Measurements from ENCODE around the gene FAF1. TPM values are rescaled to one million over a fixed set of nuclear protein-coding genes. Genes with fewer than 3 reads are reported as not detected.
"Not testable (repeated sequence)": the region's sequence is repeated elsewhere in the genome, so short reads cannot be mapped to it uniquely, and the experiment has no call there.

Gene FAF1
- total RNA-seq, 2 experiments from 2014 or later = 43.5 to 44.0 TPM

- no peak overlapping the region for H3K27ac ChIP-seq (ENCODE audit: low read depth in 1 of 2, low read length in 2 of 2)
- Mint-ChIP-seq H3K4me3 (no peak overlapping the region), H3K4me1 (ENCODE audit: low read depth) (peaks cover 27% of the 10 kb centered on the region), H3K36me3 (ENCODE audit: low read depth) (peaks cover 7% of the 10 kb centered on the region), H3K9me3 (peaks cover 7% of the 10 kb centered on the region), H3K27ac (no peak overlapping the region), H3K27me3 (no peaks in the 10 kb centered on the region)
- ChIA-PET CTCF (no interaction called here), POLR2A (no interaction called here)
- H3K27me3 ChIP-seq (ENCODE audit: control insufficient read depth in 1 of 2, insufficient read depth in 2 of 2, low read length in 2 of 2) = no peaks in the 10 kb centered on the region
- TF ChIP-seq CTCF (IDR thresholded peaks at IDR 0.05) = no peak
- H3K4me3 ChIP-seq (ENCODE audit: low read length) = no peak overlapping the region
- no peaks in the 10 kb centered on the region for H3K36me3 ChIP-seq (ENCODE audit: insufficient read depth, low read length)
- H3K4me1 ChIP-seq (ENCODE audit: insufficient read depth, low read length) = no peaks in the 10 kb centered on the region
- ATAC-seq (ENCODE audit: poor library complexity) (no peak), DNase-seq (no peak)
- intact Hi-C loops (cut with DNase I, micrococcal nuclease) = no loop called here
- peaks cover 0 to 9% of the 10 kb centered on the region in 2 experiments for H3K9me3 ChIP-seq (ENCODE audit: control insufficient read depth in 1 of 2, insufficient read depth in 1 of 2, low read length in 2 of 2)
Measured at GRCh38 chr1:50827546-50827945, 132.5 kb downstream of the FAF1 start.

- H3K9me3 ChIP-seq (ENCODE audit: control insufficient read depth in 1 of 2, insufficient read depth in 1 of 2, low read length in 2 of 2); H3K27me3 ChIP-seq (ENCODE audit: control insufficient read depth in 1 of 2, insufficient read depth in 2 of 2, low read length in 2 of 2); POLR2A ChIA-PET; H3K27me3 Mint-ChIP-seq; H3K4me3 ChIP-seq (ENCODE audit: low read length); H3K27ac ChIP-seq (ENCODE audit: low read depth in 1 of 2, low read length in 2 of 2); H3K36me3 Mint-ChIP-seq (ENCODE audit: low read depth); H3K27ac Mint-ChIP-seq; H3K36me3 ChIP-seq (ENCODE audit: insufficient read depth, low read length); H3K9me3 Mint-ChIP-seq; ATAC-seq (ENCODE audit: poor library complexity); H3K4me1 ChIP-seq (ENCODE audit: insufficient read depth, low read length); H3K4me3 Mint-ChIP-seq; DNase-seq; intact Hi-C loops (cut with DNase I, micrococcal nuclease): not testable (repeated sequence)
- peaks cover 30% of the 10 kb centered on the region for H3K4me1 Mint-ChIP-seq (ENCODE audit: low read depth)
- CTCF ChIA-PET = interaction anchor here (1.2 kb wide), 1 partner anchor 12 kb away, joined by 3 read pairs; no protein-coding TSS in a partner anchor
Measured at GRCh38 chr1:50826792-50827191, 133.3 kb downstream of the FAF1 start.

- Histone ChIP-seq H3K4me3 (ENCODE audit: low read length) (no peak overlapping the region), H3K36me3 (ENCODE audit: insufficient read depth, low read length) (no peaks in the 10 kb centered on the region), H3K4me1 (ENCODE audit: insufficient read depth, low read length) (no peaks in the 10 kb centered on the region), H3K9me3 (ENCODE audit: control insufficient read depth in 1 of 2, insufficient read depth in 1 of 2, low read length in 2 of 2) (peaks cover 0 to 7% of the 10 kb centered on the region in 2 experiments), H3K27ac (ENCODE audit: low read depth in 1 of 2, low read length in 2 of 2) (no peak overlapping the region), H3K27me3 (ENCODE audit: control insufficient read depth in 1 of 2, insufficient read depth in 2 of 2, low read length in 2 of 2) (no peaks in the 10 kb centered on the region)
- no peak for DNase-seq
- intact Hi-C loops (cut with DNase I, micrococcal nuclease) = no loop called here
- Mint-ChIP-seq H3K36me3 (ENCODE audit: low read depth) (peaks cover 2% of the 10 kb centered on the region), H3K27me3 (no peaks in the 10 kb centered on the region), H3K4me1 (ENCODE audit: low read depth) (peaks cover 14% of the 10 kb centered on the region), H3K9me3 (no peaks in the 10 kb centered on the region), H3K4me3 (no peak overlapping the region), H3K27ac (no peak overlapping the region)
- CTCF ChIA-PET = interaction anchor here (0.7 kb wide), 1 partner anchor 289 kb away, joined by 3 read pairs; no protein-coding TSS in a partner anchor
- no peak for TF ChIP-seq CTCF (IDR thresholded peaks at IDR 0.05)
- no peak for ATAC-seq (ENCODE audit: poor library complexity)
- POLR2A ChIA-PET = no interaction called here
Measured at GRCh38 chr1:50822035-50822776, 137.9 kb downstream of the FAF1 start.
